Measurements from ENCODE around the gene CADM4.
A peak's percentile ranks its signal among the peaks of the same experiment; 100 is the strongest.

Gene CADM4

DNA sequence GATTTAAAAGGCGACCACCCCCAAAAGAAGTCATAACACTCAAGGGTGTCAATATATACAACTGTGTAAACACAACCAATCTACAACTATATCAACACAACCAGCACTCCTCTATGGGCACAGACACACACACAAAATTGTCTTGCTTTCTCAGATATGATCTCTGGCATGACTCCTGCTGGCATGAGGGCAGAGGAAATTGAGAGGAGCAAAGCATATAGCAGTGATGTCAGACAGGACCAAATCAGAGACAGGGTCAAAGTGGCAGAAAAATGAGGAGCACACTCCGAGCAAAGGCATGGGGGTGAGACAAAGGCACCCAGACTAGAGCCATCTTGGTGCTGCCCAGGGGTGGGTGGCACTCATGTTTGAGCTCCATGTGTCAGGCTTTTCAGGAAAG, 53.3 kb downstream of the CADM4 start:
- H3K4me3 Mint-ChIP-seq: no peak overlapping the region
- ATAC-seq (ENCODE audit: low read depth): no peak
- peaks cover 17% of the 10 kb centered on the region for H3K4me1 Mint-ChIP-seq

GRCh38 chr19:43584484-43584883, 55.2 kb downstream of the CADM4 start:
- Mint-ChIP-seq H3K36me3 (peaks cover 2% of the 10 kb centered on the region), H3K27me3 (no peaks in the 10 kb centered on the region), H3K4me1 (peaks cover 17% of the 10 kb centered on the region), H3K4me3 (no peak overlapping the region), H3K27ac (peak overlapping the region; percentile 85), H3K9me3 (no peaks in the 10 kb centered on the region)
- no peak for ATAC-seq (ENCODE audit: low read depth)
- no peak for DNase-seq (ENCODE audit: low spot score in 2 of 2)

More for the DNA sequence above, 53.3 kb downstream of the CADM4 start:
- DNase-seq (ENCODE audit: low spot score in 2 of 2): no peak
- H3K27ac Mint-ChIP-seq: no peak overlapping the region
- H3K36me3 Mint-ChIP-seq: peaks cover 4% of the 10 kb centered on the region
- no peaks in the 10 kb centered on the region for H3K27me3 Mint-ChIP-seq
- no peaks in the 10 kb centered on the region for H3K9me3 Mint-ChIP-seq

GRCh38 chr19:43582495-43582894, 57.2 kb downstream of the CADM4 start:
- Mint-ChIP-seq H3K9me3 (no peaks in the 10 kb centered on the region), H3K4me3 (no peak overlapping the region), H3K4me1 (peaks cover 23% of the 10 kb centered on the region), H3K27me3 (peaks cover 4% of the 10 kb centered on the region), H3K36me3 (peaks cover 4% of the 10 kb centered on the region), H3K27ac (no peak overlapping the region)
- ATAC-seq (ENCODE audit: low read depth): no peak
- DNase-seq (ENCODE audit: low spot score in 2 of 2): no peak

GRCh38 chr19:43581467-43581866, 58.2 kb downstream of the CADM4 start:
- peaks cover 4% of the 10 kb centered on the region for H3K27me3 Mint-ChIP-seq
- H3K27ac Mint-ChIP-seq: no peak overlapping the region
- peaks cover 24% of the 10 kb centered on the region for H3K4me1 Mint-ChIP-seq
- no peak overlapping the region for H3K4me3 Mint-ChIP-seq
- H3K36me3 Mint-ChIP-seq: peaks cover 4% of the 10 kb centered on the region
- ATAC-seq (ENCODE audit: low read depth) (no peak), DNase-seq (ENCODE audit: low spot score in 2 of 2) (no peak)
- H3K9me3 Mint-ChIP-seq: no peaks in the 10 kb centered on the region

- DNase-seq (ENCODE audit: low spot score in 2 of 2): no peak
- Mint-ChIP-seq H3K27ac (no peak overlapping the region), H3K4me3 (no peak overlapping the region), H3K36me3 (peaks cover 2% of the 10 kb centered on the region), H3K4me1 (peaks cover 25% of the 10 kb centered on the region), H3K9me3 (no peaks in the 10 kb centered on the region), H3K27me3 (peaks cover 4% of the 10 kb centered on the region)
- ATAC-seq (ENCODE audit: low read depth): no peak
These were observed 60.9 kb downstream of the CADM4 start for GRCh38 chr19:43578787-43579186.

DNA sequence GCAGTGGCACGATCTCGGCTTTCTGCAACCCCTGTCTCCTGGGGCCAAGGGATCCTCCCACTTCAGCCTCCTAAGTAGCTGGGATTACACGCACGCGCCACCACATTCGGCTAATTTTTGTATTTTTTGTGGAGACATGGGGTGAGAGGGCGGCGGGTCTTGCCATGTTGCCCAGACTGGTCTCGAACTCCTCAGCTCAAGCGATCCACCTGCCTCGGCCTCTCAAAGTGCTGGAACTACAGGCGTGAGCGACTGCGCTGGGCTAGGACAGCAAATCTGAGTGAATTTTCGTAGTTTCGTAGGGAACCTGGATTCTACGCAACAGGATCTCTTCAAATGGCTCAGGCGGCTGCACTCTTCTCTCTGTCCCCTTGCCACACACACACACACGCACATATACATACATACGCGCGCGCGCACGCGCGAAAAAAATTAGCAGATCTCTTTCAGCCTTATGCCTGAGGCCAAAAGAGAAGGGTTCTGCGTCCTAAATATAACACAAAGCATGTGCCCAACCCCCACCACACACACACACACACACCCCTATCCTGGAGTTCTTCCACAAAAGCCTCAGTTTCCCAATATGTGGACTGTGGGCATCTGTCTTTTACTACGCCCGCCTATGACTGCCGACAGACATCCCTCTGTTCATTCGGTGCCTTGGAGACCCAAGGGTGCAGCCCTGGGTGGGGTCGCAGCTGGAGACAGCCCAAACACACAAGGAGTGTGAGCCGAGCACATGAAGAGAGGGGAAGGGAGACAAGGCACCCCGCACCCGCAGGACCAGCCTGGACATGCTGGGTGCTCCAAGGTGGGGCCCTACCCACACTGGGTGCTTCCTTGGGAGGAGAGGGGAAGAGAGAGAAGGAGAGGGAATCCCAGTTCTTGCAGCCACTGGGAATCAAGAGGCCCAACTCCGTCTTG, 63.4 kb downstream of the CADM4 start:
- no peak for ATAC-seq (ENCODE audit: low read depth)
- H3K9me3 Mint-ChIP-seq: no peaks in the 10 kb centered on the region
- H3K4me3 Mint-ChIP-seq: peak overlapping the region; percentile 91
- peak overlapping the region; percentile 98 for H3K27ac Mint-ChIP-seq
- peaks cover 4% of the 10 kb centered on the region for H3K36me3 Mint-ChIP-seq
- H3K4me1 Mint-ChIP-seq: peaks cover 33% of the 10 kb centered on the region
- peaks cover 4% of the 10 kb centered on the region for H3K27me3 Mint-ChIP-seq
- no peak for DNase-seq (ENCODE audit: low spot score in 2 of 2)

GRCh38 chr19:43575156-43575950, 64.3 kb downstream of the CADM4 start, which contains the start of the genes PINLYP and XRCC1:
Gene PINLYP, plus strand, starts transcription at chr19:43575801. Its CDS starts 1,391 bp downstream, at chr19:43577192.
Gene XRCC1, minus strand, starts transcription at chr19:43575527. Its CDS starts 69 bp downstream, at chr19:43575458.
- H3K9me3 Mint-ChIP-seq: no peaks in the 10 kb centered on the region
- H3K4me1 Mint-ChIP-seq: peaks cover 35% of the 10 kb centered on the region
- H3K27me3 Mint-ChIP-seq: peaks cover 4% of the 10 kb centered on the region
- peak within 1 kb of the TSS; percentile 98 for H3K27ac Mint-ChIP-seq
- peaks cover 6% of the 10 kb centered on the region for H3K36me3 Mint-ChIP-seq
- H3K4me3 Mint-ChIP-seq: peak within 1 kb of the TSS; percentile 91
- ATAC-seq (ENCODE audit: low read depth) (peak; percentile 99), DNase-seq (ENCODE audit: low spot score in 2 of 2) (peak; percentile 79 to 94)

- no peak for DNase-seq (ENCODE audit: low spot score in 2 of 2)
- Mint-ChIP-seq H3K4me3 (peak overlapping the region; percentile 91), H3K9me3 (no peaks in the 10 kb centered on the region), H3K27ac (peak overlapping the region; percentile 98), H3K27me3 (peaks cover 4% of the 10 kb centered on the region), H3K4me1 (peaks cover 31% of the 10 kb centered on the region), H3K36me3 (peaks cover 6% of the 10 kb centered on the region)
- no peak for ATAC-seq (ENCODE audit: low read depth)
These were observed 65.1 kb downstream of the CADM4 start for GRCh38 chr19:43574424-43575155.
